Gastrocnemius medialis (tissue), 4 donors: ENCODE results near the gene TBCD. TPM values are rescaled to one million over a fixed set of nuclear protein-coding genes. Genes with fewer than 3 reads are reported as not detected.

Experiments used
- ATAC-seq, 2 donors: fragments of 150-250 bp; one replicate each; pipeline ENCODE4 v1.9.1; 2016
- DNase-seq, 2 donors: peaks; one replicate each; pipeline ENCODE4 v3.0.0-alpha.2; 2019
- H3K27ac ChIP-seq, 4 donors: fragments of 200-600 bp; sonication (generic); 1 replicate in 1 of 4; 2 replicates in 3 of 4; pipeline ENCODE4 v1.5.1; 2016 to 2018; ENCODE audit warnings: mild to moderate bottlenecking in 2 of 4, moderate library complexity in 1 of 4
- H3K27me3 ChIP-seq, 3 donors: fragments of 200-600 bp; sonication (generic) in 2 of 3; 1 replicate in 1 of 3; 2 replicates in 2 of 3; pipeline versions ENCODE4 v1.5.1 to v1.6.0; 2016 to 2019; ENCODE audit warnings: mild to moderate bottlenecking in 1 of 3, moderate library complexity in 1 of 3
- H3K36me3 ChIP-seq, 2 donors: fragments of 200-600 bp; sonication (generic) in 1 of 2; one replicate each; pipeline ENCODE4 v1.5.1; 2017 to 2018
- H3K4me1 ChIP-seq, 2 donors: fragments of 200-600 bp; sonication (generic) in 1 of 2; one replicate each; pipeline ENCODE4 v1.5.1; 2016 to 2017; ENCODE audit warnings: mild to moderate bottlenecking in 2 of 2
- H3K4me3 ChIP-seq, 4 donors: fragments of 200-600 bp; sonication (generic) in 3 of 4; 1 replicate in 1 of 4; 2 replicates in 3 of 4; pipeline ENCODE4 v1.5.1; 2016 to 2019; ENCODE audit warnings: mild to moderate bottlenecking in 2 of 4
- H3K9me3 ChIP-seq, 3 donors: fragments of 200-600 bp; sonication (generic) in 2 of 3; 1 replicate in 1 of 3; 2 replicates in 2 of 3; pipeline ENCODE4 v1.5.1; 2016 to 2019
- CTCF ChIP-seq, 5 experiments: fragments of 450-650 bp in 3 of 5; fragments of 200-600 bp in 2 of 5; sonication (generic) in 2 of 5; IDR thresholded peaks in 4 of 5; conservative IDR thresholded peaks in 1 of 5; 1 replicate in 4 of 5; 2 replicates in 1 of 5; pipeline ENCODE4 v1.5.1; 2016 to 2019; ENCODE audit warnings: antibody characterized with exemption in 5 of 5, mild to moderate bottlenecking in 3 of 5, moderate library complexity in 3 of 5
- POLR2A ChIP-seq, 2 donors: fragments of 450-650 bp; IDR thresholded peaks; one replicate each; pipeline ENCODE4 v1.6.1; 2017; ENCODE audit warnings: antibody characterized with exemption in 2 of 2, mild to moderate bottlenecking in 2 of 2, moderate library complexity in 2 of 2
- in situ Hi-C, 4 donors: fragments of 200-750 bp; cut with MboI; loops; one replicate each; pipeline versions ENCODE4 v1.15.0 to v1.8.0; 2017; ENCODE audit warnings: low sequenced_read_pairs in 4 of 4
- intact Hi-C: fragments of 100-400 bp; cut with DNase I; formaldehyde crosslinking; loops from one replicate; pipeline ENCODE4 v1.15.1; 2023; ENCODE audit warnings: low total_unique reads
- total RNA-seq, 4 donors: library from RNA; depleted of rRNA; stranded (reverse); fragments of >200 nt; gene quantifications; one replicate each; pipeline versions ENCODE4 v1.1.0 to v1.2.3, GENCODE V29; 2016

The TBCD gene
- total RNA-seq, 4 donors from 2014 or later: 18.0 to 50.4 (median 33.3) TPM

GRCh38 chr17:82936768-82937171 is 184.9 kb downstream of the TBCD start:
- Histone ChIP-seq H3K27ac (no peak overlapping the region), H3K36me3 (peaks cover 0 to 66% of the 10 kb centered on the region in 2 donors), H3K4me1 (peaks cover 0 to 2% of the 10 kb centered on the region in 2 donors), H3K9me3 (no peaks in the 10 kb centered on the region), H3K4me3 (no peak overlapping the region), H3K27me3 (no peaks in the 10 kb centered on the region)
- TF ChIP-seq POLR2A (IDR thresholded peaks at IDR 0.05) (no peak), CTCF (IDR thresholded peaks at IDR 0.05 in 4 of 5, conservative IDR thresholded peaks at IDR 0.05 in 1 of 5) (no peak)
- in situ Hi-C loops (no loop called here), intact Hi-C loops (no loop called here)
- ATAC-seq: no peak
- peak in 1 of 2 donors; percentile 0 for DNase-seq

DNA sequence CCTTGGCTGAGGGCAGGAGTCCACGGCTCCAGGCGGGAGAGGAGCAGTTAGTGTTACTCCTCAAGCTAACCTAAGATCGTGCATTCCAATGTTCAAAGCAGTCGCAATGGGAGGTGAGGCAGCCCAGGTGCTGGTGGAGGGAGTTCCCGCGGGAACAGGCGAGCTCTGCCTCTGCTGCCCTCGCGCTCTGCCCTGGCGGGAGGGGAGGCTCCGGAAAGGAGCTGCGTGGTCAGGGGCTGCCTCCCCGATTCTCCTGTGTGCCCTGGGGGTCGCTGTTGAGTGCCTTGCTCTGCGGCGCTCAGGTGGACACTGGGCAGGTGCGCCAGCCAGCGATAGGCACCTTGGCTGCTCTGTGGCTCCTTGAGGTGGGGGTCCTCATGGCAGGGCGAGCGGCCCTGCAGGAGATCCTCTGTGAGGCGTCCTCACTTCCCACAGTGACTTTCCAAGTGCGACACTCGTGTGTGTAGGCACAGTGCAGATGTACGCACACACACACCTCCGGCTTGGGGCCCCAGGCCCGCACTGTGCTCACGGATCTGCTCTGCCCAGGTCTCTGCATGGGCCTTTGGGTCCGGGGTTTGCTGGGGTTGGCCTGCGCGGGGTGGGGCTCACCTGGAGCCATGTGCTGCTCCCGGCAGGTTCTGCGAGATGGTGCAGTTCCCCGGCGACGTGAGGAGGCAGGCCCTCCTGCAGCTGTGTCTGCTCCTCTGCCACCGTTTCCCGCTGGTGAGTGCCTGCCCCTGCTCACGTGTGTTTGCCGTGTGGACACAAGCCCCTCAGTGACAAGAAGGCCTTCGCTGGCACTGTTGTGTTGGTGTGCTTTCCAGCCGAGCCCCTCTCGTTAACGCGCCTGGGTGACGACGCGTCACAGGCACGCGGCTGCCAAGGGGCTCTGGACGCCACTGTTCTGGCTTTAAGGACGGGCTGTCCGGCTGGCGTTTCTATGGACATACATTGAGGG is 185.8 kb downstream of the TBCD start:
- H3K4me1 ChIP-seq: no peaks in the 10 kb centered on the region
- no peaks in the 10 kb centered on the region for H3K27me3 ChIP-seq
- no peak overlapping the region for H3K4me3 ChIP-seq
- ATAC-seq (no peak), DNase-seq (peak in 1 of 2 donors; percentile 1)
- in situ Hi-C loops: no loop called here
- intact Hi-C loops: no loop called here
- TF ChIP-seq CTCF (IDR thresholded peaks at IDR 0.05 in 4 of 5, conservative IDR thresholded peaks at IDR 0.05 in 1 of 5): no peak
- TF ChIP-seq POLR2A (IDR thresholded peaks at IDR 0.05): no peak
- no peak overlapping the region for H3K27ac ChIP-seq
- peaks cover 0 to 71% of the 10 kb centered on the region in 2 donors for H3K36me3 ChIP-seq
- H3K9me3 ChIP-seq: no peaks in the 10 kb centered on the region

DNA sequence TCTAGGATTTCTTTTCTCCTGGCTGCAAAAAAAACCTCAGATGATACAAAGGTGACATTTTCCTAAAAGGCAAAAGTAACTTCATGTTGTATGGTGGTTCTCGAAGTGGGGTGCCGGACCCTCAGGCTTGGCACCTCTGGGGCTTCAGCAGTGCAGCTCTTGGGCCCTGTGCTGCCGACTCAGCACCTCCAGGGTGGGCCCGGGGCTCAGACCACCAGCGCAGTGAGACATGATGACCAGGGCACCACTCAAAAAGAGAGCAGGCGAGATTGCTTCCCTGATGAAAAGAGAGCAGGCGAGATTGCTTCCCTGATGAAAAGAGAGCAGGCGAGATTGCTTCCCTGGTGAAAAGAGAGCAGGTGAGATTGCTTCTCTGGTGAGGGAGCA is 186.6 kb downstream of the TBCD start:
- intact Hi-C loops: no loop called here
- ATAC-seq: no peak

GRCh38 chr17:82938873-82939620 is 187.2 kb downstream of the TBCD start:
- H3K4me1 ChIP-seq: no peaks in the 10 kb centered on the region
- no peak for ATAC-seq
- no peaks in the 10 kb centered on the region for H3K9me3 ChIP-seq
- H3K36me3 ChIP-seq: peaks cover 0 to 72% of the 10 kb centered on the region in 2 donors
- no peak overlapping the region for H3K4me3 ChIP-seq
- intact Hi-C loops (no loop called here), in situ Hi-C loops (no loop called here)
- no peak overlapping the region for H3K27ac ChIP-seq
- no peak for TF ChIP-seq POLR2A (IDR thresholded peaks at IDR 0.05)
- no peak for TF ChIP-seq CTCF (IDR thresholded peaks at IDR 0.05 in 4 of 5, conservative IDR thresholded peaks at IDR 0.05 in 1 of 5)
- DNase-seq: no peak
- H3K27me3 ChIP-seq: no peaks in the 10 kb centered on the region

More for the DNA sequence above, 186.6 kb downstream of the TBCD start:
- no peaks in the 10 kb centered on the region for H3K27me3 ChIP-seq
- TF ChIP-seq CTCF (IDR thresholded peaks at IDR 0.05 in 4 of 5, conservative IDR thresholded peaks at IDR 0.05 in 1 of 5): no peak
- no peak for TF ChIP-seq POLR2A (IDR thresholded peaks at IDR 0.05)
- DNase-seq: peak in 1 of 2 donors; percentile 1
- H3K27ac ChIP-seq: no peak overlapping the region
- H3K36me3 ChIP-seq: peaks cover 0 to 71% of the 10 kb centered on the region in 2 donors
- no peak overlapping the region for H3K4me3 ChIP-seq
- in situ Hi-C loops: no loop called here
- no peaks in the 10 kb centered on the region for H3K9me3 ChIP-seq
- no peaks in the 10 kb centered on the region for H3K4me1 ChIP-seq
